Activated CD4-positive, alpha-beta T cell treated with anti-CD3 and anti-CD28 coated beads, Interleukin-2, Interleukin-4, amounts not matched to agents 100 ng/mL and 50 ng/mL, durations not matched to agents 16 hours and 8 hours (primary cell): ENCODE results near the gene SULT1C3.
"Not testable (repeated sequence)": the region's sequence is repeated elsewhere in the genome, so short reads cannot be mapped to it uniquely, and the experiment has no call there.

ENCODE experiments used
- DNase-seq: peaks from one replicate; pipeline ENCODE4 v3.0.0-alpha.2; 2020; ENCODE audit warnings: low spot score

SULT1C3 gene

DNA sequence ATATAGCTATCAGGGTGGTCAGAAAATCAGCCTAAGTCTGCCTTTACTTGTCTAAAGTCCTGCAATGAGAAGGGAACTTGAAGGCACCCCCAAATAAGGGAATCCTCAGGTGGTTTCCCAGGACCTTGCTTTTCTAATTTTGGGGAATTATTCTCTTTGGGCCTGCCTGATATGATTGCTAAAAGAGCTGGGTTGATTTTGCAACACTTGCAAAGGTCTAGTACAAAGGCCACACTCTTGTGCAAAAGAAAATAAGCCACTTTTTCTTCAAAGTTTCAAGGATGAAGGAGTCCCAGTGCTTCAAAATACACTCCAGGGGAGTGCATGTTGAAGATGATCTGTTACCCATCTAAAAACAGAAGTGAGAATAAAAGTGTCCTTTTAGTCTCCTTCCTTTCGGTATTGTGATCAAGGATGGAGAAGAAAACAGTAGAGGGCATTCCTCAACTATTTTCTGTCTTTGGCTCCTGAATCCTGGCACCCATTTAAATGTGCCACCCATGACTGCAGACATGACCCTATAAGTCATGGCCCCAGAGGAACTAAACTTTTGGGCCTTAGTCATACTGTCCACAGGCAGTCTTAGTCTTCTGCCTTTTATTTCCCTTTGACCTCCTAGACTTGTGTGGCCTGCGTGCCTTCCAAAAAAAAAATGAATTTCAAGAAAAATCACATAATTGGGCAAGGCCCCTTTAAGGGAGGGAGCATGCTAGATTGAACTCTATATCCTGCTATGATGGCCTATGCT, 5.1 kb downstream of the SULT1C3 start:
- no peak for DNase-seq

DNA sequence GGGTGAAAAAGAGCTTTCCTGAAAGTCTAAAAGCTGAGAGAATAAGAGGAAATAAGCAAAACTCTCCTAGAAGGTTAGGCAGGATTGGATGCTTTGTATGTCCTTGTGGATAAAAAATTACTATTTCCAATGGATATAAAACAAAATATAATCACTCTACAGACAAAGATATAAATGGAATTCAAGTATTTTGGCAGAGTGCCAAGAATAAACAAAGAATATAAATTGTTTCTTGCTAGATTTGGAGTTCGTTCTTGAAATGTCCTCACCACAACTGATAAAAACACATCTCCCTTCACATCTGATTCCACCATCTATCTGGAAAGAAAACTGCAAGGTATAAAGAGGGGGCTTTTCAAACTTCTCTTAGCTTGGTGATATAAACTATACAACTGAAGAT, 13.3 kb downstream of the SULT1C3 start:
- DNase-seq, result no peak

DNA sequence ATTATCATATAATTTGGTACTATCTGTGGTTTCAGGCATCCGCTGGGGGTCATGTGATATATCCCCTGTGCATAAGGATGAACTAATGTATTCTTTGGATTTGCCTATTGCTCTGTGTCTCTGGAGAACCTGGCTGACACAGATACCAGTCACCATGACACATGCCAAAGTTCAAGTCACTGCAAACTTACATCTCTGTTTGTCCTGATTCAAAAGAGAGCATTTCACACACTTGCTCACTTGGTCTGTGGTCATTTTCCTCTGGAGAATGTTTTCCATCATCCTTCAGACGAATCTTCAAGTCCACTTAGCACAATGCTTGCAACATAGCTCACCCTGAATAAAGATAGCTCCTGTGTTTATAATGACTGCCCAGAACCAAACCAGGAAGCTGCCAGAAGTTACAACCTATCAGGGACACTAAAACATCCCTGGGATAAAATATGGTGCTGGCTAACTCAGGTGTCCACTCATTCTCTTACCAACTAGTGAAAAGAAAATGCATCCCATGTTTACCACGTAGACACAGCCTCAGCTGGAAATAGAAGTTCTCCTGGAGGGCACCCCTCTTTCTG, 18.1 kb downstream of the SULT1C3 start:
- no peak for DNase-seq

DNA sequence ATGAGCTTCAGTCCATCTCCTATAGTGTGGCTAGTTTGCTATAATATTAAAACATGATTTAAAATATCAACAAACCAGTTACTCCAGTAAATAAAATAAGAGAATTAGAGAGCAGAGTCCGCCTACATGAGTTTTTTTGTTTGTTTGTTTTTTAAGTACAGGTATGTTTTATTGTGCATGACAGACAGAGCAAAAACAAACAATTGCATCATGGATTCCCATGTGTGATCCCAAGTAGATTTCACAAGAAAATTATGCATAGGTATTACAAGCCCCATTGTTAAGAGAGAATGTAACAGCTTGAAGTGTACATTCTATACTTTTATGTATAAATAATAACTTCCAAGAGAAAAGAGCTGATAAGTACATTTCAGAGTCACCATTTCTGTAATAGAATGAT, 21.0 kb downstream of the SULT1C3 start:
- DNase-seq, result no peak

DNA sequence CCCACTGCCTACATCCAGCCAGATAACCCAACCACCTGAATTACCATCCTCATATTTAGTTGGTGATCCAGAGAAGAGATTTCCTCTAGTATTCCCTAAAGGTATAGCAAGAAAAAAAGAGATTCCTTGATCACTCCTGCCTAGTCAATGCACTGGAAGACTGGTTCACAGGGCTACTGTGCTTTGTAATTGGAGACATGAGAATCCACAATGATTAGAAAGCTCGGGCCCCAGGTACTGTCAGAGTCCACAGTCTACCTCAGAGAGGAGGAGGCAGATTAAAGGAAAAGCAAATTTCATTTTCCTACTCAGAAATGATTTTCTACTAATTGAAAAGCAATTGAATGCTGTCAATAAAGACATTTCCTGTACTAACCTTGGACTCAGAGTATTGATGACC, 22.3 kb downstream of the SULT1C3 start:
- no peak for DNase-seq

DNA sequence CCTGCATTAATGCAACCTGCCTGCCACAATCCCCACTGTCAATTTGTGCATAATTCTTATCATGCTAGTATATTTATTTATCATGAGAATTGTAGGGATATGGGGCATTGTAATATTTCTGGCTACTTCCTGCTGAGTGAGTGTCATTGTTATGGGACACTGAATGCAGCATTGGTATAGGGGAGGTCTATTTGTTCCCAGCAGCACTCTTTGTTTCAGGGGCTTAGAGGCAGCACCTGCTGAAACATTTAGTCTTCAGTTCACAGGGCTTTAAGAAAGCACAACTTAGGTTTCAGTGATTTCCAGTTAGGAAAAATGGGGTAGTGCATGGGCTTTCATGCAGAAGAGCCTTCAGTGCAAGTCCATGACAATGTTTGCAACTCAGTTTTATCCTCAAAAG, 23.6 kb downstream of the SULT1C3 start:
- DNase-seq, result no peak

DNA sequence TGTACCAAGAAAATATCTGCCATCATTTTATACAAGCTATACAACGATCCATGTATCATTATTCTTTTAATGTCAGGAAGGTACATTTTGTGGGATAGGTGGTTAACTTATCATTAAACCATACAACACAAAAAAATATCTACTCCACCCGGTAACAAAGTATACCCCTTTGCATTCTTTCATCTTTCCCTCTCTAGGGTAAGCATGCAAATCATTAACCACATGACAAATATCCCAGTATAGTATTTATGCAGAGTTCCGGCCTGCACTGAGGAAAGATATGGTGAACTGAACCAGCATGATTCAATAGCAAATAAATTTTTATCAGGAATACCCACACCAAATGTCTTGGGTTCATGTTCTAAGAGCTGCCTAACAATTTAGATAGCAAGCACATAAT, 26.4 kb downstream of the SULT1C3 start:
- no peak for DNase-seq

DNA sequence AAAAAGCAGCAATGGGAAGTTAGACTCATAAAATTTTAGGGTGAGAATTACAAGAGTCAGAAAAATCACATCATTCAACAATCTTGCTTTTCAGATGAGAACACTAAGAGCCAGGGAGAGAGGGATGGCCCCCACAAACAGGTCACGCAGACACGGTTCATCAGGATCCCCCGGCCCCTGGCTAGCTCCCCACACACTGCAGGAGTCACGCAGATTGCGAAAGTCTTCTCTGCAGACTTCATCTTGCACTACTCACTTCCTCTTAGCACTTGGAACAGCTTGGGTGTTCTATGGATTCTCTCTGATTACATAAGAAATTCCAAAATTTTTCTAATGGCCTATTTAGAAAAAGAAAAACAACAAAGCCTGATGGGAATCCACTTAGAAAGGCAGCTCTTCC, 27.3 kb downstream of the SULT1C3 start:
- DNase-seq, result no peak

DNA sequence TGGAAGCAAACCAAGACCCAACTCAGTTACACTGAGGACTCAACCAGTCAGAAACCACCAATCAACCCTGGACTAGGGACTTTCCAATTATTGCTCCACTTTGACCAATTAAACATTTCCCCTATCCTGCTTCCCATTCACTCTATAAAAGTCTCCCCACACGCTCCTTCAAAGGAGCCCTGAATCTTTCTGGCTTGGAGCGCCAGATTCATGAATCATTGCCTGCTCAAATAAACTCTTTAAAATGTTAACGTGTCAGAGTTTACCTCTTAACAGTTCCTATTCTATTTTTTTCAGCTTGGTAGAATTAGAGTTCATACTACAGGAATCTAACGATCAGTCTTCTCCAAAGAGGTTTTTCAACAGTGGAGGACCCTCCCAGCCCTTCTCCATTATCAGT, 28.2 kb downstream of the SULT1C3 start:
- DNase-seq, result no peak

DNA sequence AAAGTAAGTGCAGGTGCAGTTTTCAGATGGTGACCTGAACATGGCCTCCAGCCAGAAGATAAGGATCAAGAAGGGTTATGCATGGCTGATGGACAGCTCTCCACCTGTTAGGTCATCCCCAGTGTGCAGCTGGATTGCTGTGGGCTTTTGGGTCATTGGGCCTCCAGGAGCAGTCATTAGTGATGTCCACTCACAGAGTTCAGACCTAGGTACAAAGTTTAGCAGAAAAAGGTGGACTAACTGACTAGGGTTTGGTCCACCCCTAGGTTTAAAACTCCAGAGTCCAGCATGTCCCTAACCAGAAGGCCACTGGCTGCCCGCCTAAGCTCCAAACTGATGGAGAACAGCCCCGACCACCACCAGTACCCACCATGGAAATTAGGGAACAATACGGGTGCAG, 30.6 kb downstream of the SULT1C3 start:
- DNase-seq, result no peak

DNA sequence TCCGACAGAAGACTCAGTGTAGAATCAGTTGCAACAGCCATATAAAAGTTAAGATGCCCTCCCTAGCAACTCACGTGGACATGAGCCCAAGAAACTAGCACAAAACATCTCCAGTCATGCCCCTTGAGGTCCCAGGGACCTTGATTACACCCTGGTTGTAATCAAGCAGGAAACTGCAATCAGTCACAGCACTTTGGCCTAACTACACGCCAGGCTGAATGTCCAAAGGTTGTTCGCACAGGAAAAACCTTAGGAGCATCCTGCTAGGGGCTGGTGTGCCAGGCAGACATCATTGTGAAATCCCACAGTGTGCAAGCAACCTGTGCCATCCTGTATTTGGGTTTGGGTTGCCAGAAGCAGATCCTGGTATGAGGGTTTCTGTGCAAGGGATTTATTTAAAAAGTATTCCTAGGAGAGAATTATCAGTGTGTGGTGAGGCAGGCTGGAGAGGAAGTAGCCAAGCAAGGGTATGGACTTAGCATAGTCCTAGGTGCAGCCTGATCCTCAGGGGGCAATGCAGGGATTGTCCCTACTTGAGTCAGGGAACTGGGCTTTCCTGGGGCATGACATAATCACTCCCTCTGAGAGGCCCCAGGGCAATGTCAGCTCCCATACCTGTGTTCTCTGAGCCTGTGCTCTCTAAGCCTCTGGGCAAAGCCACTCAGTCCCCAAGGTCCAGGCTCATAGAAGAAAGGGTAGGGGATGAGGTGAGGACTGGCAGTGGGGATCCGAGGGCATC, 31.2 kb downstream of the SULT1C3 start:
- DNase-seq, result no peak

DNA sequence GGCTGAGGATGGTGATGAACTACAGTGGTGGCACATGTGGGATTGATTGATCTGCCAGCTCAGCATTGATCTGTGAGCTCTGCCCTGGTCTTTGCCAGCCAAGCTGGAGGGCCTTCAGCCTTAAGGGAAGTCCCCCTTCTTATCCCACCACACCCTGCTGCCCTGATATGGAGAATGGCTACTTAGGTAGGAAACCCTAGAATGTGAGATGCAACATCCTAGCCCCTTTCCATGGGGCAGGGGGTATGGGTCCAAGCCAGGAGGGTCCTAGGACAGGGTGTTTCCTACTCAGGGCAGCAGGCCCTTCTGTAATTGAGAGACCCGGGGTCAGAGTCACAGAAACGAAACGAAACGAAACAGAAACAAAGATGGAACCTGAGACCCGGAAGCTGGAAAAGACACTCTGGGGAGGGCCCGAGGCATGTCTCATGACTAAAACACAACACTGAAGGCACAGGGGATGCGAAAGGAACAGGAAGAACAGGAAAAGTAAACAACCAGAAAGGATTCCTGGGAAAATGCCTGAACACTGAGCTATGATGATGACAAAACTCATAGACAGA, 32.0 kb downstream of the SULT1C3 start:
- no peak for DNase-seq

DNA sequence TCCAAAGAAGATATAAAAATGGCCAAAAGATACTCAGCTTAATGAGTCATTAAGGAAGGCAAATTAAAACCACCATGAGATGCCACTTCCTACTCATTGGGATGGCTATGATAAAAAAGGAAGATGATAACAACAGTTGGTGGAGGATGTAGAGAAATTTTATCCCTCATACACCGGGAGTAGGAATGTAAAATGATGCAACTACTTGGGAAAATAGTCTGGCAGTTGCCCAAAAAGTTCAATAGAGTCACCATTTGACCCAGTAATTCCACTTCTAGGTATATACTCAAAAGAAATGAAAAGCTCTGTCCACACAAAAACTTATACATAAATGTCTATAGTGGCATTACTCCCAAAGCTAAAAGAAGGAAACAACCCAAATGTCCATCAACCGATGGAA, 38.9 kb downstream of the SULT1C3 start:
- no peak for DNase-seq

DNA sequence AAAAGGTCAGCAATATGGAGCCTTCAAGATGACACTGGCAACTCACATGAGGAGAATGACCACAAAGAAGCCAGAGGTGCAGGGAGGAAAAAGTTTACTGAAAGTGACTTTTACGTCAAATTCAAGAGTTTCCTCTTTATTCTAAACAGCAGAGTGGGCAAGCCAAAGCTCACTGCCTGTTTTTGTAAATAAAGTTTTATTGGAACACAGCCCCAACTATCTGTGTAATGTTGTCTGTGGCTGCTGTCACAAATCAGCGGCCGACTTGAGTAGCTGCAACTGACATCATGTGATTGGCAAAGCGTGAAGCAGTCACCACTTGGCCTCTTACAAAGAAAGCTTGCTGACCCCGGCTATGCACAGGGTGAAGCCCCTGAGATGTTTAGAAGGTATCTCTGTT, 39.7 kb downstream of the SULT1C3 start:
- no peak for DNase-seq

DNA sequence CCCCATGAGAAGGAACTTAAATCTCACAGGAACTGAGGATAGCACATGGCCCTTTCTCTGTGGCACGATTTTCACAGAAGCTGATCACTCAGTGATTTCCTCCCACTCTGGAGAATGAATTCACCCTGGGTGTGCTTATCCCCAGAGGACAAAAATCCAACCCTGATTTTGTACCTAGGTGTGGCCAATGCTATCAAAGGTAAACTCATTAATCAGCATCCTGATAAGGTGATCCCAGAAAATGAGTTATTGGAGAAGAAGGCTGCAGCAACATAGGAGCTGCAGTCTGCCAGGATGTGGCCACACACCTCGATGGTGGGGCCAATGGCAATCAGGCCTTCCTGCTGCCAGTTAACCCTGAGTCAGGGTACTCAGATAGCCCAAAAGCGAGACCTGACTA, 40.7 kb downstream of the SULT1C3 start:
- no peak for DNase-seq

DNA sequence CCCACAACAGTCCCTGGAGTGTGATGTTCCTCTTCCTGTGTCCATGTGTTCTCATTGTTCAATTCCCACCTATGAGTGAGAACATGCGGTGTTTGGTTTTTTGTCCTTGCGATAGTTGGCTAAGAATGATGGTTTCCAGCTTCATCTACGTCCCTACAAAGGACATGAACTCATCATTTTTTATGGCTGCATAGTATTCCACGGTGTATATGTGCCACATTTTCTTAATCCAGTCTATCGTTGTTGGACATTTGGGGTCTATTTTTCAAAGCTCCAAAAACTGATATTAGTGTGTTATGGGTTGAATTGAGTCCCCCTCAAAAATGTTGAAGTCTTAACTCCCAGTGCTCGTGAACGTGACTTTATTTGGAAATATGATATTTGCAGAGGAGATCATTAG, 44.8 kb downstream of the SULT1C3 start:
- not testable (repeated sequence) for DNase-seq

DNA sequence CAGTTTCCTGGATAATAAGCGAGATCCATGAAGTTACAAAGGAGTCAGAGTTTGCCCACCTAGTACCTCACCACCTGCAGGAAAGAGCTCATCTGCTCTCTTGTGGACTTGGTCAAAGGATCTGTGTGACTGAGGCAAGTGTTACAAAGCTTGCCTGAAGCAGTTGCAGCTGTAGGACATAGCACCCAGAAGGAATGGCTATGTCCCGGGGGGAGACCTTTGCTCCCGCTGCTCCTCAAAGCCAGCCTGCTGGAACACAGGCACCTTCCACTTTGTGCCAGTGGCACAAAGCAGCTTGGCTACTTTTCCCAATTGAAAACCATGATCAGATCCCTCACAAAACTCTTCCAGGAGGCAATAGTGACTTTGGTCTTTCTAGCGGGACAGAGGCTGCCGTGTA, 45.8 kb downstream of the SULT1C3 start:
- no peak for DNase-seq

DNA sequence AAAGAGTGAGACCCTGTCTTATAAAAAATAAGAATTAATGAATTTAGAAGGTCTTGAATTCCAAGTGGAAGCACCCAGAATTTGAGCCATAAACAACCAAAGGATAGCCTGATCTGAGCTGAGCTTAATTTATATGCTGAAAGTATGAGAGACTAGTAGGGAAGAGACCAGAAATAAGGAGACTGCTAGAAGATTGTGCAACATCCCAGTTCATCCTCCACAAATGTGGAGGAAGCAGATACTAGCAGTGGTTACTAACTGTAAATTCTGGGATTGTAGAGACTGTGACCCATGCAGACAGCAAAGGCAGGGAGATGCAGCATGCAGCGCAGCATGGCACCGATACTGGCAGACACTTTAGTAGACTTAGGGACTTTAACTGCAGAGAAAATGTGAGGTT, 47.4 kb downstream of the SULT1C3 start:
- DNase-seq, result no peak

DNA sequence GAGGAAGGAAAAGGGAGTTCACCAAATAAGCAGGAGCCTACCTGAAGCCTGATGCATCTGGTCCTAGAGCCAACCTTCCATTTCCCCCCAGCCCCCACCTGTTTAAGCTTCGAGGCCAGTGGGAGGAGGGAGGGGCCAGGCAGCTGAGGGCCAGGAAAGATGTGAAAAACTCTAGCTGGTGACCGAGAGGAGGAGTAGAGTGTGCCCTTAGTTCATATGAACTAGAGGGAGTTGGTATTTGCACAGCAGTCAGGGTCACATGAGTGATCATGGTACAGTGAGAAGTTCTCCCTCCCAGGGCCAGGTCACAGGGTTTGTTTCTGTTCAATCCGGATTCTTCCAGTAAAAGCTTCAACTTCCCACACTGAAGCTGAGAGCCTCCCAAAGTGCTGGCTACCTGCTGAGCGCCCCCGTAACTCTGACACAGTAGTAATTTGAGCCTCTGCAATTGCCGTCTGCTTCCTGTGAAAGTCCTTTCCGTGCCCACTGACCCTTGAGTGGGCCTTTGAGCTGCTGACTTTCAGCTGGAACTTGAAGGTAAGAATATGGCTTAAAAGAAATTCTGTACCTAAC, 48.9 kb downstream of the SULT1C3 start, which contains the start of gene SULT1C2:
SULT1C2 (plus strand) TSS at position 362 of the 573 bp plus-strand sequence. CDS start 4,773 bp downstream, outside the sequence.
- DNase-seq, result no peak

DNA sequence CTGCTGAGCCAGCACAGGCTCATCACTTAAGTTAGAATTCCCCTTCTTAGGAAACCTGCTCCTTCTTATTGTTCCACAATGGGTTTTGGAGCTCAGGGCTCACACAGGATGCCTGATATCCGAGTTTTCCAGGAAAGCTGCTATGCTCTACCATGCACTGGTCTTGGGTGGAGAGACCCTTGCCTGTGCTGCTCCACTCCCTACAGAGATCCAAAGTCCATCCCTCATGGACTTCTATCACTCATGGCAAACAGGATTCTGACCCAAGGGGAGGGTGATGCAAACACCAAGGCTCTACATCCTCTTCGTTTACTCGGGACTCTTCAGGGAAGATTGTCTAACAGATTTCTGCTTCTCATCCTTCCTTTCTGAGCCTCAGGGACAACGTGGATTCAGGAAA, 54.1 kb downstream of the SULT1C3 start:
- no peak for DNase-seq

DNA sequence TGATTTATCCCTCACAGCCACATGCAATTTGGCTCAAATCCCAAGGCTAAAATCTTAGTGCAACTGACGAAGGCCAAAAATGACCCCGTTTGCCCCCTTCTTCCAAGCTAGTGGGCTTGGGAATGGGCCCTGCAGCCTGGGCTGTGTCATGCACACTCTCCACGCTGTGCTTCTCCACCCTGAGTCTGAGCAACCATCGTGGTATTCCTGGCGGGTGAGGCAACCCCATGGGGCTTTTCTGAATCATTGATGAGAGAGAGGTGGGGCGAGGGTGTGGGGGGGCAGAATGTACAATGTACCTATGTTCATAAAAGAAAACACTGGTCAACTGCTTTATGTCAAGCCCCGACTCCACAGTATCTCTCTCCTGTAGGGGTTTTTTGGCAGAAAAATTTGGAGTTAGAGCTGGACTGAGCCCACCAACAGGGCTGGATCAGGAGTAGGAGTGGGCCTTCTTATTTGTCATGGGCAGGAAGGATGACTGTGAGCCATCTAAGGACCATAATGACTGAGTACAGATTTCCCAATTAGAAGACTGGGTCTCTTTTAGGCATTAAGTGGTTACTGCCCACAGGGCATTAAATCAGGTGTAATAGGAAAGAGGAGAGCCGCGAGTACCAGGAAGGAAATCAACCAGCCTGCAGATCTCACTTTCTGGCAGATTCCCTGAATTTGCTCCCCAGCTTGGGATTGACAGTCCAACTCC, 57.8 kb downstream of the SULT1C3 start:
- no peak for DNase-seq

DNA sequence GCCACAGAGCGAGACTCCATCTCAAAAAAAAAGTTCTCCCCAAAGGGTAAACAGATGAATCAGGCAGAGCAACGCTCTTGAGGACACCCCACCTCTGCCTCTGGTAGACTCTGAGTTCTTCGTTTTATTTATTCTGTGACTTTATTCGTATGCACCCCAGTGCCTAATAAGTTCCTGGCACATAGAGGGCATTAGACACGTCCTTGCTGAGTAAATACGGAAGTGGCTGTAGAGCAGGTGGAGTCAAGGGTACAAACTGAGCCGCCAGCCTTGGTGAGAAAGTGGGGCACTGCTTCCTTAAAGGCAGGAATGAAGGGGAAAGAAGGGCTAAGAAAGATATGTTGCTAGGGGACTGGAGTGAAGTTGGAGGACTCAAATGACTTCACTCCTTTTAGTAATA, 61.8 kb downstream of the SULT1C3 start:
- DNase-seq, result no peak
